Testis (tissue), 3 donors: ENCODE measurements around the gene IL22RA1. TPM values are rescaled to one million over a fixed set of nuclear protein-coding genes. Genes with fewer than 3 reads are reported as not detected.

Experiments
- DNase-seq: peaks from one replicate; pipeline ENCODE4 v3.0.0-alpha.2; 2019
- H3K27ac ChIP-seq, 2 donors: fragments of 200-600 bp; sonication (generic); one replicate each; pipeline ENCODE4 v1.5.1; 2019
- H3K27me3 ChIP-seq: fragments of 200-600 bp; sonication (generic); one replicate; pipeline ENCODE4 v1.5.1; 2019
- H3K36me3 ChIP-seq: fragments of 200-600 bp; sonication (generic); one replicate; pipeline ENCODE4 v1.5.1; 2017; ENCODE audit warnings: low read depth; ENCODE audit errors: missing control alignments
- H3K4me1 ChIP-seq: fragments of 200-600 bp; sonication (generic); one replicate; pipeline ENCODE4 v1.5.1; 2019
- H3K4me3 ChIP-seq, 2 donors: fragments of 200-600 bp; sonication (generic); one replicate each; pipeline ENCODE4 v1.5.1; 2017 to 2019
- H3K9me3 ChIP-seq: fragments of 200-600 bp; sonication (generic); one replicate; pipeline ENCODE4 v1.5.1; 2017
- POLR2A ChIP-seq: fragments of 450-650 bp; IDR thresholded peaks from one replicate; pipeline ENCODE4 v1.6.1; 2017; ENCODE audit warnings: antibody characterized with exemption, mild to moderate bottlenecking, moderate library complexity
- WGBS, 2 donors: methylation state at CpG; one replicate each; pipeline ENCODE4 v1.1.5; 2018; 5-methylcytosine and 5-hydroxymethylcytosine counted together
- intact Hi-C: fragments of 100-400 bp; cut with DNase I; formaldehyde crosslinking; loops from one replicate; pipeline ENCODE4 v1.15.1; 2023; ENCODE audit warnings: low total_unique reads
- polyA plus RNA-seq: library from polyadenylated mRNA; stranded (reverse); fragments of 350-450 nt; fragmentation: Illumina TruSeq; extraction: RNeasy Lipid Tissue Mini Kit (QIAGEN cat#74804); gene quantifications from one replicate; pipeline ENCODE4 v1.2.3, GENCODE V29; 2014; ENCODE audit warnings: low read depth, low replicate concordance; ENCODE audit not compliant: insufficient read depth
- total RNA-seq, 2 donors: library from RNA; depleted of rRNA; stranded (reverse); fragments of >200 nt; gene quantifications; one replicate each; pipeline ENCODE4 v1.2.3, GENCODE V29; 2016
- TF ChIP-seq, protein P1 (sequence below), 3 experiments: fragments of 450-650 bp in 2 of 3; fragments of 200-600 bp in 1 of 3; sonication (generic) in 1 of 3; IDR thresholded peaks; one replicate each; pipeline ENCODE4 v1.5.1; 2016 to 2019; ENCODE audit warnings: antibody characterized with exemption in 3 of 3, mild to moderate bottlenecking in 2 of 3, moderate library complexity in 1 of 3

IL22RA1 gene
- total and polyA plus RNA-seq, 3 donors from 2014 or later, result 0.31 to 0.95 (median 0.93) TPM

DNA sequence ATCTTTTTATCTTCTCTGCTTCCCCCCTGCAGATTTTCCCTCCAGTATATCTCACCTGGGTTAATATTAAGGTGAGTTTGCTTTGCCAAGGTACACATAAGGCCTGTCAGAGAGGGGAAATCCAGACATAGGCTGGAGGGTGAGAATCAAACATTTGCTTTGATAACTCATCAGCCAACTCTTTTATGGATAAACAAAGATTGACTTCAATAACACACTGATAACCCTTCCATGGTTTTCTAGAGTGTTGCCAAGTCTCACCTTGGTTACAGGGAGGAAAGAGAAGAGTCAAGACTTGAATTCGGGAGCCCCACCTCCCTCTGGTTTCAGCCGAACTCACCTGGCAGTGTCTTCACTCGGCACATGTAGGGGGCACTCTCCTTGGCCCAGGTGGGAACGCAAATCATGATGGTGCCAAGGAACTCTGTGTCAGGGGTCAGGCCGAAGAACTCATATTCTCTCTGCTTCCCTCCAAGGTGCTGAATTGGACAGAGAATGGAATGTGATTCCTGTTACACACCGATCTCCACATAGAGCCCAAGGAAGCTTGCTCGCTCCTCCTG lies 15.1 kb downstream of the IL22RA1 start:
- no peak overlapping the region for H3K27ac ChIP-seq
- no peaks in the 10 kb centered on the region for H3K4me1 ChIP-seq
- no peaks in the 10 kb centered on the region for H3K9me3 ChIP-seq
- H3K4me3 ChIP-seq, result no peak overlapping the region
- intact Hi-C loops, result no loop called here
- no peak for DNase-seq
- TF ChIP-seq, protein P1, sequence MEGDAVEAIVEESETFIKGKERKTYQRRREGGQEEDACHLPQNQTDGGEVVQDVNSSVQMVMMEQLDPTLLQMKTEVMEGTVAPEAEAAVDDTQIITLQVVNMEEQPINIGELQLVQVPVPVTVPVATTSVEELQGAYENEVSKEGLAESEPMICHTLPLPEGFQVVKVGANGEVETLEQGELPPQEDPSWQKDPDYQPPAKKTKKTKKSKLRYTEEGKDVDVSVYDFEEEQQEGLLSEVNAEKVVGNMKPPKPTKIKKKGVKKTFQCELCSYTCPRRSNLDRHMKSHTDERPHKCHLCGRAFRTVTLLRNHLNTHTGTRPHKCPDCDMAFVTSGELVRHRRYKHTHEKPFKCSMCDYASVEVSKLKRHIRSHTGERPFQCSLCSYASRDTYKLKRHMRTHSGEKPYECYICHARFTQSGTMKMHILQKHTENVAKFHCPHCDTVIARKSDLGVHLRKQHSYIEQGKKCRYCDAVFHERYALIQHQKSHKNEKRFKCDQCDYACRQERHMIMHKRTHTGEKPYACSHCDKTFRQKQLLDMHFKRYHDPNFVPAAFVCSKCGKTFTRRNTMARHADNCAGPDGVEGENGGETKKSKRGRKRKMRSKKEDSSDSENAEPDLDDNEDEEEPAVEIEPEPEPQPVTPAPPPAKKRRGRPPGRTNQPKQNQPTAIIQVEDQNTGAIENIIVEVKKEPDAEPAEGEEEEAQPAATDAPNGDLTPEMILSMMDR (IDR thresholded peaks at IDR 0.05), result no peak
- TF ChIP-seq POLR2A, result no peak
- H3K36me3 ChIP-seq, result no peaks in the 10 kb centered on the region
- no peaks in the 10 kb centered on the region for H3K27me3 ChIP-seq
- WGBS, 2 donors, result 69 to 91% methylated on average over 7 of the region's 7 CpGs

GRCh38 chr1:24127134-24127800 lies 15.7 kb downstream of the IL22RA1 start:
- 85 to 91% methylated on average over 3 of the region's 3 CpGs for WGBS, 2 donors

DNA sequence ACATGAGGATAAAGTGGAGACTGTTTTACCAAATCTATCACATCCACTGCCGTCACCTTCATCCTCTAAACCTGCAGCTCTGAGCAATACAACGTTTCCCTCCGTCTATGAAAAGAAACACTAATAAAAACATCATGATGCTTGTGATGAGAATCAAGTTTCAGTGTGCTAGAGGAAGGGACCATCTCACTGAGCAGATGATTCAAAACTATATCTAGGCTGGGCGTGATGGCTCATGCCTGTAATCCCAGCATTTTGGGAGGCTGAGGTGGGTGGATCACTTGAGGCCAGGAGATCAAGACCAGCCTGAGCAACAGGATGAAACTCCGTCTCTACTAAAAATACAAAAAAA lies 16.3 kb downstream of the IL22RA1 start:
- 81 to 85% methylated on average over 5 of the region's 5 CpGs for WGBS, 2 donors
- TF ChIP-seq POLR2A, result no peak
- TF ChIP-seq, protein P1 (IDR thresholded peaks at IDR 0.05), result no peak
- Histone ChIP-seq H3K4me1 (peaks cover 1% of the 10 kb centered on the region), H3K9me3 (no peaks in the 10 kb centered on the region), H3K4me3 (no peak overlapping the region), H3K27me3 (no peaks in the 10 kb centered on the region), H3K27ac (no peak overlapping the region), H3K36me3 (no peaks in the 10 kb centered on the region)
- intact Hi-C loops, result no loop called here
- no peak for DNase-seq

More at GRCh38 chr1:24127134-24127800, 15.7 kb downstream of the IL22RA1 start:
- Histone ChIP-seq H3K9me3 (no peaks in the 10 kb centered on the region), H3K4me1 (no peaks in the 10 kb centered on the region), H3K27ac (no peak overlapping the region), H3K27me3 (no peaks in the 10 kb centered on the region), H3K4me3 (no peak overlapping the region), H3K36me3 (no peaks in the 10 kb centered on the region)
- intact Hi-C loops, result no loop called here
- TF ChIP-seq, protein P1 (IDR thresholded peaks at IDR 0.05), result no peak
- no peak for TF ChIP-seq POLR2A
- no peak for DNase-seq

DNA sequence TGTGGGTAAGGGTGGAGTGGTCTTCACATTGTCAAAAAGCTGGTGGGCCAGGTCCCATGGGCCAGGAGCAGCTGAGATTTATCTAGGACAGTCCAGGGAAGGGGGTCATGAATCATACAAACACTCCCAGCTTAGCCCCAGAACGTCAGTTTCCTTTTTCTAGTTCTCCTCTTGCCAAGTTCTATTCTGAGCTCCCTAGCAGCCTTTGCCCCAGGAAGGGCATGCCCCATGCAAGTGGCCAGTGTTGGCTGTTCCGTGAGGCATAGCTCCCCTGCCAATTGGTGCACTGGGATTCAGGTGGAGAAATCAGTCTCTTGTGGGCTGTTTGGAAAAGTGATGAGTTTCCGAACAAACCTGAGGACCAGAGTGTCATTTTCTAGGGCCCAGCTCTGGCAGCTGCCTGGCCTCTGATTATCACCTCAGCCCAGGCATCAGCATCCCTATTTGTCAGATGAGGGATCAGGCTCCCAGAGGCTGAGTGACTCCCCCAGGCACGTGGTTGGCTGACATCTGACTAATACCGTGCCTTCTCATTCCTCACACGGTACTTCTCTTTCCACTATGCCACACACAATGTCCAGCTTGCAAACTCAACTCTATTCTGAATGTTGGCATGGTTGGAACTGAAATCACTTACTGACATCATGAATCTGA lies 16.8 kb downstream of the IL22RA1 start:
- TF ChIP-seq, protein P1 (IDR thresholded peaks at IDR 0.05), result no peak
- no peak for TF ChIP-seq POLR2A
- Histone ChIP-seq H3K9me3 (no peaks in the 10 kb centered on the region), H3K4me1 (peaks cover 6% of the 10 kb centered on the region), H3K27me3 (no peaks in the 10 kb centered on the region), H3K36me3 (no peaks in the 10 kb centered on the region), H3K4me3 (no peak overlapping the region), H3K27ac (no peak overlapping the region)
- intact Hi-C loops, result no loop called here
- 56 to 57% methylated on average over 6 of the region's 6 CpGs for WGBS, 2 donors
- DNase-seq, result no peak
